CD4-positive, alpha-beta T cell treated with Interleukin-17A for 1 hour (primary cell): ENCODE results near the gene PKNOX2.

Experiments used
- DNase-seq: peaks from one replicate; pipeline ENCODE4 v3.0.0-alpha.2; 2020

PKNOX2 gene

GRCh38 chr11:125454047-125454446 is 289.5 kb downstream of the PKNOX2 start:
- no peak for DNase-seq

- DNase-seq: no peak
Observed at GRCh38 chr11:125455851-125456250, 291.3 kb downstream of the PKNOX2 start.

- no peak for DNase-seq
Observed at GRCh38 chr11:125457814-125458343, 293.3 kb downstream of the PKNOX2 start.

- no peak for DNase-seq
Observed at GRCh38 chr11:125460275-125460674, 295.7 kb downstream of the PKNOX2 start.

- no peak for DNase-seq
Observed at GRCh38 chr11:125463590-125464269, 299.2 kb downstream of the PKNOX2 start.

GRCh38 chr11:125464270-125464662 is 299.7 kb downstream of the PKNOX2 start:
- no peak for DNase-seq

- no peak for DNase-seq
Observed at GRCh38 chr11:125464666-125465065, 300.1 kb downstream of the PKNOX2 start.

- DNase-seq: no peak
Observed at GRCh38 chr11:125465255-125465654, 300.7 kb downstream of the PKNOX2 start.

- no peak for DNase-seq
Observed at GRCh38 chr11:125465701-125466100, 301.1 kb downstream of the PKNOX2 start.

GRCh38 chr11:125468025-125468424 is 303.5 kb downstream of the PKNOX2 start:
- no peak for DNase-seq

- no peak for DNase-seq
Observed at GRCh38 chr11:125468852-125469251, 304.3 kb downstream of the PKNOX2 start.

GRCh38 chr11:125470355-125470754 is 305.8 kb downstream of the PKNOX2 start:
- no peak for DNase-seq

GRCh38 chr11:125476721-125477120 is 312.2 kb downstream of the PKNOX2 start:
- no peak for DNase-seq

GRCh38 chr11:125479137-125479536 is 314.6 kb downstream of the PKNOX2 start:
- no peak for DNase-seq

- no peak for DNase-seq
Observed at GRCh38 chr11:125481531-125481930, 317.0 kb downstream of the PKNOX2 start.
